ENCODE results near the gene PHLDB2.

The PHLDB2 gene

GRCh38 chr3:111923095-111923771 lies 64.2 kb downstream of the PHLDB2 start:
- H3K4me3 ChIP-seq (ENCODE audit: low read depth, low read length), result no peak overlapping the region

- H3K4me3 ChIP-seq (ENCODE audit: low read depth, low read length), result no peak overlapping the region
These were observed 64.7 kb downstream of the PHLDB2 start for GRCh38 chr3:111923806-111924205.

- no peak overlapping the region for H3K4me3 ChIP-seq (ENCODE audit: low read depth, low read length)
These were observed 65.2 kb downstream of the PHLDB2 start for GRCh38 chr3:111924283-111924682.

- no peak overlapping the region for H3K4me3 ChIP-seq (ENCODE audit: low read depth, low read length)
These were observed 67.2 kb downstream of the PHLDB2 start for GRCh38 chr3:111926266-111926676.

GRCh38 chr3:111928613-111929012 lies 69.5 kb downstream of the PHLDB2 start:
- H3K4me3 ChIP-seq (ENCODE audit: low read depth, low read length), result no peak overlapping the region

GRCh38 chr3:111929484-111929883 lies 70.4 kb downstream of the PHLDB2 start:
- H3K4me3 ChIP-seq (ENCODE audit: low read depth, low read length), result no peak overlapping the region

- no peak overlapping the region for H3K4me3 ChIP-seq (ENCODE audit: low read depth, low read length)
These were observed 73.9 kb downstream of the PHLDB2 start for GRCh38 chr3:111932946-111933345.

- no peak overlapping the region for H3K4me3 ChIP-seq (ENCODE audit: low read depth, low read length)
These were observed 77.3 kb downstream of the PHLDB2 start for GRCh38 chr3:111936191-111936841.

GRCh38 chr3:111936967-111937366 lies 77.9 kb downstream of the PHLDB2 start:
- no peak overlapping the region for H3K4me3 ChIP-seq (ENCODE audit: low read depth, low read length)

- no peak overlapping the region for H3K4me3 ChIP-seq (ENCODE audit: low read depth, low read length)
These were observed 78.8 kb downstream of the PHLDB2 start for GRCh38 chr3:111937871-111938270.

GRCh38 chr3:111939873-111940272 lies 80.8 kb downstream of the PHLDB2 start:
- H3K4me3 ChIP-seq (ENCODE audit: low read depth, low read length), result no peak overlapping the region

- H3K4me3 ChIP-seq (ENCODE audit: low read depth, low read length), result no peak overlapping the region
These were observed 84.5 kb downstream of the PHLDB2 start for GRCh38 chr3:111943533-111943932.

- no peak overlapping the region for H3K4me3 ChIP-seq (ENCODE audit: low read depth, low read length)
These were observed 85.3 kb downstream of the PHLDB2 start for GRCh38 chr3:111944372-111944771.

GRCh38 chr3:111947231-111947630 lies 88.2 kb downstream of the PHLDB2 start:
- H3K4me3 ChIP-seq (ENCODE audit: low read depth, low read length), result no peak overlapping the region

- H3K4me3 ChIP-seq (ENCODE audit: low read depth, low read length), result no peak overlapping the region
These were observed 89.7 kb downstream of the PHLDB2 start for GRCh38 chr3:111948786-111949185.

GRCh38 chr3:111949712-111950111 lies 90.6 kb downstream of the PHLDB2 start:
- no peak overlapping the region for H3K4me3 ChIP-seq (ENCODE audit: low read depth, low read length)

GRCh38 chr3:111951032-111951431 lies 92.0 kb downstream of the PHLDB2 start:
- no peak overlapping the region for H3K4me3 ChIP-seq (ENCODE audit: low read depth, low read length)

- H3K4me3 ChIP-seq (ENCODE audit: low read depth, low read length), result no peak overlapping the region
These were observed 93.0 kb downstream of the PHLDB2 start for GRCh38 chr3:111952086-111952485.

GRCh38 chr3:111952866-111953450 lies 93.9 kb downstream of the PHLDB2 start:
- H3K4me3 ChIP-seq (ENCODE audit: low read depth, low read length), result no peak overlapping the region

GRCh38 chr3:111954228-111954990 lies 95.3 kb downstream of the PHLDB2 start:
- no peak overlapping the region for H3K4me3 ChIP-seq (ENCODE audit: low read depth, low read length)

GRCh38 chr3:111955876-111956275 lies 96.8 kb downstream of the PHLDB2 start:
- H3K4me3 ChIP-seq (ENCODE audit: low read depth, low read length), result no peak overlapping the region

- H3K4me3 ChIP-seq (ENCODE audit: low read depth, low read length), result no peak overlapping the region
These were observed 97.4 kb downstream of the PHLDB2 start for GRCh38 chr3:111956449-111956848.

Measured in iPS-11a (cell line).